GM12878 (cell line): ENCODE data around the gene PRR29.

ENCODE experiments used
- BHLHE40 ChIP-seq, 2 experiments: fragments of 450-650 bp in 1 of 2; IDR thresholded peaks; 2 replicates each; pipeline ENCODE4 v1.6.1; 2011 to 2017; ENCODE audit warnings: low read depth in 2 of 2, borderline replicate concordance in 1 of 2, improper control_type of control experiment in 1 of 2, low read length in 1 of 2, mild to moderate bottlenecking in 1 of 2
- CTCF ChIP-seq, 3 experiments: IDR thresholded peaks in 2 of 3; conservative IDR thresholded peaks in 1 of 3; 2 replicates each; pipeline ENCODE4 v1.5.1; 2011; ENCODE audit warnings: low read depth in 3 of 3, low read length in 3 of 3, mild to moderate bottlenecking in 3 of 3, control low read depth in 2 of 3, moderate library complexity in 2 of 3, inconsistent platforms in 1 of 3, mixed read lengths in 1 of 3; ENCODE audit not compliant: control insufficient read depth in 2 of 3, insufficient read depth in 1 of 3; ENCODE audit errors: extremely low read depth in 1 of 3
- MXI1 ChIP-seq: fragments of 150-350 bp; IDR thresholded peaks from 2 replicates; pipeline ENCODE4 v1.6.1; 2011; ENCODE audit warnings: low read depth, mild to moderate bottlenecking, inconsistent platforms, low read length, improper control_type of control experiment
- POLR2A ChIP-seq: IDR thresholded peaks from 2 replicates; pipeline ENCODE4 v1.6.1; 2011; ENCODE audit warnings: low read depth, mild to moderate bottlenecking, low read length
- POLR2AphosphoS5 ChIP-seq: IDR thresholded peaks from 2 replicates; pipeline ENCODE4 v1.6.1; 2011; ENCODE audit warnings: mild to moderate bottlenecking, low read length, inconsistent platforms

GRCh38 chr17:64016231-64016784 is 18.2 kb downstream of the PRR29 start:
- peak; percentile 32 to 46 (median 44); a peak in 5 of 6 replicates for TF ChIP-seq CTCF (IDR thresholded peaks at IDR 0.05 in 2 of 3, conservative IDR thresholded peaks at IDR 0.05 in 1 of 3; ENCODE audit: control insufficient read depth in 2 of 3, extremely low read depth in 1 of 3, insufficient read depth in 1 of 3, low read depth in 3 of 3, low read length in 3 of 3)
- no peak for TF ChIP-seq MXI1
- TF ChIP-seq POLR2A, result no peak
- no peak for TF ChIP-seq POLR2AphosphoS5
- no peak for TF ChIP-seq BHLHE40 (IDR thresholded peaks at IDR 0.05; ENCODE audit: borderline replicate concordance in 1 of 2, low read depth in 2 of 2, low read length in 1 of 2)
